Transverse colon (tissue), 4 donors: ENCODE data around the gene OR5B21. TPM values are rescaled to one million over a fixed set of nuclear protein-coding genes. Genes with fewer than 3 reads are reported as not detected.

ENCODE experiments used
- DNase-seq: peaks from one replicate; pipeline ENCODE4 v3.0.0-alpha.2; 2019
- H3K27ac ChIP-seq, 4 donors: fragments of 200-600 bp; sonication (generic); 2 replicates each; pipeline ENCODE4 v1.5.1; 2016 to 2018; ENCODE audit warnings: inconsistent platforms in 4 of 4
- H3K27me3 ChIP-seq: fragments of 200-600 bp; sonication (generic); 2 replicates; pipeline ENCODE4 v1.5.1; 2017; ENCODE audit warnings: inconsistent platforms
- H3K36me3 ChIP-seq, 4 donors: fragments of 200-600 bp; sonication (generic); 2 replicates each; pipeline ENCODE4 v1.5.1; 2017 to 2019; ENCODE audit warnings: inconsistent platforms in 4 of 4
- H3K4me1 ChIP-seq, 4 donors: fragments of 200-600 bp; sonication (generic); 2 replicates each; pipeline ENCODE4 v1.5.1; 2017 to 2020; ENCODE audit warnings: inconsistent platforms in 4 of 4
- H3K4me3 ChIP-seq, 4 donors: fragments of 200-600 bp; sonication (generic); 1 replicate in 1 of 4; 2 replicates in 3 of 4; pipeline versions ENCODE4 v1.5.1 to v1.6.1; 2017 to 2019; ENCODE audit warnings: inconsistent platforms in 4 of 4
- H3K9me3 ChIP-seq, 2 donors: fragments of 200-600 bp; sonication (generic); 2 replicates each; pipeline ENCODE4 v1.5.1; 2017 to 2019; ENCODE audit warnings: inconsistent platforms in 2 of 2
- CTCF ChIP-seq, 5 experiments: fragments of 200-600 bp in 3 of 5; fragments of 450-650 bp in 2 of 5; sonication (generic) in 3 of 5; IDR thresholded peaks; 1 replicate in 2 of 5; 2 replicates in 3 of 5; pipeline ENCODE4 v1.5.1; 2016 to 2017; ENCODE audit warnings: antibody characterized with exemption in 5 of 5, inconsistent platforms in 3 of 5, mild to moderate bottlenecking in 2 of 5, moderate library complexity in 1 of 5
- EP300 ChIP-seq: sonication (generic); formaldehyde crosslinking; IDR thresholded peaks from one replicate; pipeline ENCODE4 v1.6.1; 2017; ENCODE audit warnings: antibody characterized with exemption, low read depth
- POLR2A ChIP-seq: fragments of 450-650 bp; IDR thresholded peaks from one replicate; pipeline ENCODE4 v1.6.1; 2016; ENCODE audit warnings: antibody characterized with exemption, mild to moderate bottlenecking, moderate library complexity
- POLR2AphosphoS5 ChIP-seq, 3 donors: sonication (generic); formaldehyde crosslinking; IDR thresholded peaks; one replicate each; pipeline ENCODE4 v1.6.1; 2016; ENCODE audit warnings: antibody characterized with exemption in 3 of 3
- WGBS, 2 donors: methylation state at CpG; one replicate each; pipeline ENCODE4 v1.1.5; 2018; ENCODE audit warnings: low coverage in 1 of 2; 5-methylcytosine and 5-hydroxymethylcytosine counted together
- in situ Hi-C, 4 donors: fragments of 200-750 bp; cut with MboI; loops; one replicate each; pipeline versions ENCODE4 v1.15.0 to v1.15.1; 2017; ENCODE audit warnings: low sequenced_read_pairs in 3 of 4, low pct_ligation_motif_present in 1 of 4, low pct_unique_long_range_greater_than_20kb in 1 of 4
- intact Hi-C: fragments of 100-400 bp; cut with DNase I; formaldehyde crosslinking; loops from one replicate; pipeline ENCODE4 v1.15.1; 2023; ENCODE audit warnings: low total_unique reads
- total RNA-seq, 4 donors: library from RNA; depleted of rRNA; stranded (reverse); fragments of >200 nt; gene quantifications; one replicate each; pipeline ENCODE4 v1.1.0, GENCODE V29; 2016

The OR5B21 gene
- total RNA-seq: not detected

- WGBS, 2 donors: 88 to 100% methylated on average over 1 of the region's 1 CpG
- no peak within 1 kb of the TSS for H3K4me3 ChIP-seq
- intact Hi-C loops (no loop called here), in situ Hi-C loops (loop anchor here (25.0 kb wide), 3 partner anchors 671 to 1046 kb away; partner anchors contain the start of gene RTN4RL2 (in 1 of the 4))
- DNase-seq: no peak
- no peaks in the 10 kb centered on the region for H3K9me3 ChIP-seq
- H3K36me3 ChIP-seq: no peaks in the 10 kb centered on the region
- no peak within 1 kb of the TSS for H3K27ac ChIP-seq
- H3K27me3 ChIP-seq: no peaks in the 10 kb centered on the region
- H3K4me1 ChIP-seq: no peaks in the 10 kb centered on the region
- no peak for TF ChIP-seq EP300
- no peak for TF ChIP-seq POLR2AphosphoS5 (IDR thresholded peaks at IDR 0.05)
- no peak for TF ChIP-seq CTCF (IDR thresholded peaks at IDR 0.05)
- no peak for TF ChIP-seq POLR2A
These were observed at the start of gene OR5B21 for GRCh38 chr11:58508005-58508404. OR5B21 (minus strand) TSS chr11:58508105; CDS start chr11:58508105, 0 bp downstream.

- DNase-seq: no peak
- Histone ChIP-seq H3K27me3 (no peaks in the 10 kb centered on the region), H3K4me3 (no peak overlapping the region), H3K4me1 (no peaks in the 10 kb centered on the region), H3K27ac (no peak overlapping the region), H3K36me3 (peaks cover 0 to 94% (median 38%) of the 10 kb centered on the region in 4 donors), H3K9me3 (no peaks in the 10 kb centered on the region)
- intact Hi-C loops: no loop called here
- in situ Hi-C loops: no loop called here
- 95 to 100% methylated on average over 4 to 7 of the region's 7 CpGs for WGBS, 2 donors
- TF ChIP-seq POLR2AphosphoS5 (IDR thresholded peaks at IDR 0.05) (no peak), CTCF (IDR thresholded peaks at IDR 0.05) (no peak), EP300 (no peak), POLR2A (no peak)
These were observed 41.7 kb upstream of the OR5B21 start for GRCh38 chr11:58549644-58550043.

- in situ Hi-C loops: no loop called here
- H3K27ac ChIP-seq: no peak overlapping the region
- H3K4me3 ChIP-seq: no peak overlapping the region
- no peaks in the 10 kb centered on the region for H3K4me1 ChIP-seq
- H3K27me3 ChIP-seq: no peaks in the 10 kb centered on the region
- no peaks in the 10 kb centered on the region for H3K9me3 ChIP-seq
- peaks cover 0 to 78% (median 28%) of the 10 kb centered on the region in 4 donors for H3K36me3 ChIP-seq
- no peak for TF ChIP-seq CTCF (IDR thresholded peaks at IDR 0.05)
- TF ChIP-seq POLR2AphosphoS5 (IDR thresholded peaks at IDR 0.05): no peak
- no peak for TF ChIP-seq EP300
- TF ChIP-seq POLR2A: no peak
- intact Hi-C loops: no loop called here
- DNase-seq: no peak
- 92 to 100% methylated on average over 1 of the region's 1 CpG for WGBS, 2 donors
These were observed 38.9 kb upstream of the OR5B21 start for GRCh38 chr11:58546841-58547240.

GRCh38 chr11:58531865-58532341 lies 24.0 kb upstream of the OR5B21 start:
- WGBS, 2 donors: 97% methylated on average over 15 of the region's 25 CpGs; no CpG with 5 or more reads in 1 of the 2 donors
- Histone ChIP-seq H3K4me3 (no peak overlapping the region), H3K36me3 (peaks cover 0 to 22% (median 7%) of the 10 kb centered on the region in 4 donors), H3K4me1 (no peaks in the 10 kb centered on the region), H3K27ac (no peak overlapping the region), H3K27me3 (no peaks in the 10 kb centered on the region), H3K9me3 (no peaks in the 10 kb centered on the region)
- TF ChIP-seq EP300 (no peak), POLR2AphosphoS5 (IDR thresholded peaks at IDR 0.05) (no peak), CTCF (IDR thresholded peaks at IDR 0.05) (no peak), POLR2A (no peak)
- DNase-seq: no peak
- in situ Hi-C loops: no loop called here
- intact Hi-C loops: no loop called here
